Measurements from ENCODE around the gene DDIT4.
"Not testable (repeated sequence)": the region's sequence is repeated elsewhere in the genome, so short reads cannot be mapped to it uniquely, and the experiment has no call there.

DDIT4 gene

DNA sequence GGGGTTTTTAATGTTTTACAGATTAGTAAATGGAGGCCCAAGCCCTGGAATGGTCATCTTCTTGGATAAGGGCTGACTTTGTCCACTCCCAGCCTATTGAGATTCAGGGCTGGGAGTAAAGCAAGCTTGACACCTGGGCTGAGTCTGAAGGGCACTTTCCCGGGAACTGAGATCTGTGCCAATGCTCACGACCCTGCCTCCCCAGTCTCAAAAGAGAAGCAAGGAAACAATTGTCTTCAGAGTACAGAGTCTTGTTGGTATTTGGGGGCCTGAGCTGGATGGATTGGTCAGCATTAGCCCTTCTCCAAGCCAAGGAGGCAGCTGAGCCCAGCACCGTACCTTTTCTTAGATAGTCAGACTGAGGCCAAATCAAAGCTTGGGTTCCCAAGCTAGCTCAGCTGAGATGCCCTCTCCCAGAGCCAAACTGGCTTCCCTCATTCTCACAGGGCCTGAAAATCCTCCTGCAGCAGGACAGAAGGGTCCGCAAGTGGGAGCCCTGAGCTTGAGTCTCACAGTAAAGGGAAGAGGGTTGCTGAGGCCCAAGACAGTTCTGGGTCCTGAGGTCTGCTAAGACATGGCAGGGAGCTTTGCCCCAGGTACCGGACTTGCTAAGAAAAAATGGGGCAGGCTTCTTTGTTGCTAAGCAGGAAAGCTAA is 3.7 kb downstream of the DDIT4 start:
- TF ChIP-seq, protein P1, sequence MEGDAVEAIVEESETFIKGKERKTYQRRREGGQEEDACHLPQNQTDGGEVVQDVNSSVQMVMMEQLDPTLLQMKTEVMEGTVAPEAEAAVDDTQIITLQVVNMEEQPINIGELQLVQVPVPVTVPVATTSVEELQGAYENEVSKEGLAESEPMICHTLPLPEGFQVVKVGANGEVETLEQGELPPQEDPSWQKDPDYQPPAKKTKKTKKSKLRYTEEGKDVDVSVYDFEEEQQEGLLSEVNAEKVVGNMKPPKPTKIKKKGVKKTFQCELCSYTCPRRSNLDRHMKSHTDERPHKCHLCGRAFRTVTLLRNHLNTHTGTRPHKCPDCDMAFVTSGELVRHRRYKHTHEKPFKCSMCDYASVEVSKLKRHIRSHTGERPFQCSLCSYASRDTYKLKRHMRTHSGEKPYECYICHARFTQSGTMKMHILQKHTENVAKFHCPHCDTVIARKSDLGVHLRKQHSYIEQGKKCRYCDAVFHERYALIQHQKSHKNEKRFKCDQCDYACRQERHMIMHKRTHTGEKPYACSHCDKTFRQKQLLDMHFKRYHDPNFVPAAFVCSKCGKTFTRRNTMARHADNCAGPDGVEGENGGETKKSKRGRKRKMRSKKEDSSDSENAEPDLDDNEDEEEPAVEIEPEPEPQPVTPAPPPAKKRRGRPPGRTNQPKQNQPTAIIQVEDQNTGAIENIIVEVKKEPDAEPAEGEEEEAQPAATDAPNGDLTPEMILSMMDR (IDR thresholded peaks at IDR 0.05; ENCODE audit: insufficient read depth, low read depth, low read length, missing control alignments) = no peak
- no peak overlapping the region for H3K4me3 ChIP-seq (ENCODE audit: low read length)
- no peak for DNase-seq (ENCODE audit: low read depth)

DNA sequence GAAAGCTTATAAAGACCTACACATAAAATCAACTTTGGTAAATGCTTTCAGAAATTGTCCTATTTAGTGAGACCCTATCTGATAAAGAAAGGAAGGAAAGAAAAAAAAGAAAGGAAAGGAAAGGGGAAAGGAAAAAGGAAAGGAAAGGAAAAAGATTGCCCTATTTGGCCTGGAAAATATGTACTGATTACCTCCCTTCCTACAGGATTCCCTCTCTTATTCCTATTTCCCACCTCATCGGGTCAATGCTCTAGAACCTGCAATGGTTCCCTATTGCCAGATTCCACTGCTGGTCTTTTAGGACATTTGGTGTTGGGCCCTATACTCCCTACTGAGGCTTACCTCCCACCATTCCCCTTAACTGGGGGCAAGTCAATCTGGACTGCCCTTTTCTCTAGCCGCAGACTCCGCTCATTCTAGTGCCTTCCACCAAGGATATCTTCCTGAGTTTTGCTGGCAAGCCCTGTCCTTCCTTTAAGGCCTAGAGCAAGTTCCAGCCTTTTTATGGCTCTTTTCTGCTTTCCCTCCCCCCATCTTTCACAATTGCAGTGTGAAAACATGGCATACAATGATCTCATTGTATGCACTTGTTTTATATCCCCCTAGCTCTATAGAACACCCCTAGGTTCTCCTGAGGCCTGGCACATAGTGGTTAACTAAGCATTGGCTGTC is 4.4 kb downstream of the DDIT4 start:
- TF ChIP-seq, protein P1 (IDR thresholded peaks at IDR 0.05; ENCODE audit: insufficient read depth, low read depth, low read length, missing control alignments) = no peak
- DNase-seq (ENCODE audit: low read depth) = no peak
- no peak overlapping the region for H3K4me3 ChIP-seq (ENCODE audit: low read length)

DNA sequence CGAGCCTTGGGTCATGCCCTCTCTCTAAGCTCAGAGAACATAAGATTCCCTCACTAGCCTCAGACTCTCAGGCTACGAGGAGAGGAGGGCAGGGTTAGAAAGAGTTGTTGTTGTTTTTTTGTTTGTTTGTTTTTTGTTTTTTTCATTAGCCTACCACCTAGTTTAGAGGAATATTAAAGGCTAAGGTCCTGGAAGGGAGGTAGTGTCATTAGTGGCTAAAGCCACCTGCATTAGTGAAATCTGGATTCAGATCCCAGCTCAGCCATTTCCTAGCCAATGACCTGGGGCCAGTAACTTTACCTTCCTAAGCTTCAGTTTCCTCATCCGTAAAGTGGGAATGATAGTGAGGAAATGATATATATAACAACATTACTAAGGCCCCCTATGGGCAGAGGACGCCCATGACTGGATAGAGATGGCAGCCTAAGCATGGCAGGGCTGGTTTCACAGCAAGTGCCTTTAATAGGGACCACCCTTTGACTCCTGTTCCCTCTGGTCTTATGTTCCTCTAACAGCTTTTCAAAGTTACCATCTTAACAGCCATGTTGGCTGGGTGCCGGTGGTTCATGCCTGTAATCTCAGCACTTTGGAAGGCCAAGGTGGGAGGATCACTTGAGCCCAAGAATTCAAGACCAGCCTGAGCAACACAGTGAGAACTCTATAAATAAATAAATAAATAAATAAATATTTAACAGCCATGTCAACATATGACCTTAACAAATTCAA is 5.1 kb downstream of the DDIT4 start:
- no peak for DNase-seq (ENCODE audit: low read depth)
- TF ChIP-seq, protein P1 (IDR thresholded peaks at IDR 0.05; ENCODE audit: insufficient read depth, low read depth, low read length, missing control alignments) = no peak
- no peak overlapping the region for H3K4me3 ChIP-seq (ENCODE audit: low read length)

DNA sequence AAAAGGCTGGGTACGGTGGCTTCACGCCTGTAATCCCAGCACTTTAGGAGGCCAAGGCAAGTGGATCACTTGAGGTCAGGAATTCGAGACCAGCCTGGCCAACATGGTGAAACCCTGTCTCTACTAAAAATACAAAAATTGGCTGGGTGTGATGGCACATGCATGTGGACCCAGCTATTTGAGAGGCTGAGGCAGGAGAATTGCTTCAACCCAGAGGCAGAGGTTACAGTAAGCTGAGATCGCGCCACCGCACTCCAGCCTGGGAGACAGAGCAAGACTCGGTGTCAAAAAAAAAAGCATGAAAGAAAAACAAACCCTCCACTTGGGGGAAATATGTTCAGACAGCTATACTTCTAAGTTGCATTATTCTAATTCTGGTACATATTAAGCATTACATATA is 5.9 kb downstream of the DDIT4 start:
- H3K4me3 ChIP-seq (ENCODE audit: low read length); DNase-seq (ENCODE audit: low read depth): not testable (repeated sequence)

DNA sequence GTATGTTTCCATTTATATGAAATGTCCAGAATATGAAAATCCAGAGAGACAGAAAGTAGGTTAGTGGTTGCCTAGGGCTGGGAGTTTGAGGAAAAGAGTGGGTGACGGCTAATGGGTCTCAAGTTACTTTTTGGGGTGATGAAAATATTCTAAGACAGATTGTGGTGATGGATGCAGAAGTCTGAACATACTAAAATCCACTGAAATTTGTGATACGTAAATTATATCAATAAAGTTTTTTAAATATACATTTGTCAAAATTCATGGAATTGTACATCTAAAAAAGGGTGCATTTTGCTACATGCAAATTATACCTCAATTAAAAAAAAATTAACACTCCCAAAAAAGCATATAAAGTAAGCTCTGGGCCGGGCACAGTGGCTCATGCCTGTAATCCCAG is 9.4 kb downstream of the DDIT4 start:
- TF ChIP-seq, protein P1 (IDR thresholded peaks at IDR 0.05; ENCODE audit: insufficient read depth, low read depth, low read length, missing control alignments) = no peak
- H3K4me3 ChIP-seq (ENCODE audit: low read length) = no peak overlapping the region
- DNase-seq (ENCODE audit: low read depth) = no peak

DNA sequence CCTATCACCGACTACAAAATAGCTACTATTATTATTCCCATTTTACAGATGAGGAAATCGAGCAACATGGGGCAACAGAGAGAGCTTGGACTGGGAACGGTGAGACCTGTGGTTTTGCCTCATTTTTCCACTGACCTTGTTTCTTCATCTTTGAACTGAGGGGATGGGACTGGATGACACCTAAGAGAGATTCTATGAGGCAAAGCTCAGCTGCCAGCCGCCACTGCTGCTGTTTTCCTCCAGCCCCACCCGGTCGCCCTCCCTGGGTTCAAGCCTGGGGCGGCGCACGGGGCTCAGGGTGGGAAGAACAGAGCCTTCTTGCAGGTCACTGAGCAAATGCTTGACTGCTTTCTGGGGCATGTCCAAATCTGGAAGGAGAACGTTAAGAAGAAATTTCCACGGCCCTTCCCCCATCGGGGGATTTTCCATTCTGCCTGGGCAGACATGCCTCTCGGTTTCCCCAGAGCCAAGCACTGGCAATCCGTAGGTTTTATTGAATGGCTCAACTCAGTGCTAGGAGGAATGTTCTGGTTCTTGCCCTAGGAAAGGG is 12.3 kb downstream of the DDIT4 start:
- DNase-seq (ENCODE audit: low read depth) = no peak
- TF ChIP-seq, protein P1 (IDR thresholded peaks at IDR 0.05; ENCODE audit: insufficient read depth, low read depth, low read length, missing control alignments) = no peak
- no peak overlapping the region for H3K4me3 ChIP-seq (ENCODE audit: low read length)

DNA sequence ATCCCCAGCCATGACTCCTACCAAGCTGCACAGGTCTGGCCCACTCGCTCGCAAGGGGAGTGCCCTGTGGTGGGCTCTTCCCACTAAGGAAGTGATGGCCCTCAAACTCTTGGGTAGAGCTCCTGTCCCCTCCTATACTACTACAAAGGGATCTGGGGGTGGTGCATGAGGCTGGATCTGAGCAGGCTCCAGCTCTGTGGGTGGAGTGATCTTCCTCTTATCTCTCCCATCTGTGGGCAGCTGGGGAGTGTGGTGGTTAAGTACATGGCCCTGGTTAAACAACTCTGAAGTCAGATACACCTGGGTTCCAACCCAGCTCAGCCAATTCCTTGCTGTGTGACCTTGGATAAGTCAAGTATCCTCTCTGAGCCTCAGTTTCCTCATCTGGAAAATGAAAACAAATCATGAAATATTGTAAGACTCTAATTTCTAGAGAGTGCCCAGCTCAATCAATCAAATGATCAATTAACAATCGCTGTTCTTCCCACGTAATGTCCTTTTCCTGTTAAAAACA is 17.4 kb downstream of the DDIT4 start:
- TF ChIP-seq, protein P1 (IDR thresholded peaks at IDR 0.05; ENCODE audit: insufficient read depth, low read depth, low read length, missing control alignments) = no peak
- H3K4me3 ChIP-seq (ENCODE audit: low read length) = no peak overlapping the region
- DNase-seq (ENCODE audit: low read depth) = no peak
